NAMALWA (cell line): ENCODE results near the gene FAM181B.

Experiments used
- DNase-seq: peaks from one replicate; pipeline ENCODE4 v3.0.0-alpha.2; 2015; ENCODE audit warnings: low spot score

Gene FAM181B

DNA sequence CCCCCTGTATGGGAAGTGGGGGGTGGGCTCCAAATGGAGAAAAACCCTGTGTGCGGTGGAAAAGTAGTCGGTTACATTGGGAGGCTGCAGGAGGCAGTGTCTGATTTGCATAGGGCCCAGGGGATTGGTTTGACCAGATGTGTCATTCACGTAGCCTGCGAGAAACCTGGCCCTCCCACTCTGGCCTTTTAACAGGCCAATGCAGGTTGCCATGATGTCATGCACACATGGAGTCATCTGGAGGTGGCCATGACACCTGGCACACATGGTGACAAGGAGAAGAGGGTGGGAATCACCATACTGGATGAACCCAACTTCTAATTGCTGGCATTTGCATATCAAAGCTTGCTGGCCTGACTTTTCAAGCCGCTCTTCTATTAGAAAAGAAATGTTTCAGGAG, 50.6 kb downstream of the FAM181B start:
- peak; percentile 22 for DNase-seq

DNA sequence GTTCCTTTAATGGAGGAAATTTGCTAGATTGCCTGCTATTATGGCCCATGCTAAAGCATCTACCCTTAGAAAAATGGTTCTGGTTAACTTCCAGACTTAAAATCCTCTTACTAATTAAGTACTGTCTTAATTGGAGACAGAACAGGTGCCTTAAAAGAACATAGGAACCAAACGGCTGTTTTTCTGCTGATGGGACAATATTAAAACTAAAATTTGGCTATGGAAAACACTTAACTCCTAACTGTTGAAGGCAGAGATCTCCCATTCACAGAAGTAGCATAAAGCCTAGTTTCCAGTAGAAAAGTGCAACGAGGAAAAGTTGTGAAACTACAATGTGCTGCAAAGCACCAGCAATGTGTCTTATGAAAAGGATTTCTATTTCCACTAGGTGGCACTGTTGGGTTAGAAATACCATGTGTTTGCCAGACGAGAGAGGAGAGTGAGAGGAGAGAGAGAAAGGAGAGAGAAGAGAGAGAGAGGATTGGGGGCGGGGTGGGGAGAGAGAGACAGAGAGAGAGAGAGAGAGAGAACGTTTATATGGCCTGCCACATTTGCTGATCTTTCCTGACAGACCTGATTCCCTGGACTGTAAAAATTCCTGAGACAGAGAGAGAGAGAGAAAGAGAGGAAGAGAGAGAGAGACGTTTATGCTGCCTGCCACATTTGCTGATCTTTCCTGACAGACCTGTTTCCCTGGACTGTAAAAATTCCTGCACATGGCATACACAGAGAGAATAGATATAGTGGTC, 51.5 kb downstream of the FAM181B start:
- DNase-seq: peak; percentile 89

DNA sequence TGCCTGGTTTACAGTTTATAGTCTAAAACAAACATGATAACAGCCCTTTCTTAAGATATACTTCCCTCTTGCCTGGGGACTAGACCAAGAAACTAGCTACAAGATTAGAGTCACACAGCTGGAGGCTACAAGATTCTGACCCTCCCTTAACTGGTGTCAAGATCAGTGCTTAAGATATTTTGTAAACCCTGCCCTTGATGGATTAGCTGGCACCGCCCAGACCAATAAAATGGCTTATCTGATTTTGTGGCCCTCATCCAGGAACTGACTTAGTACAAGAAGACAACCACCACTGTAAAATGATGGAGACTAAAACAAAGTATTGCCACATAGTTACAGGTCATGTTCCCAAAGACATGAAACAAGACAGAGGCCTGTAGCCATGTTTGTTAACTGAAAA, 53.4 kb downstream of the FAM181B start:
- DNase-seq: no peak
